Measurements from ENCODE around the gene ACTMAP. TPM values are rescaled to one million over a fixed set of nuclear protein-coding genes. Genes with fewer than 3 reads are reported as not detected.
"Not testable (repeated sequence)": the region's sequence is repeated elsewhere in the genome, so short reads cannot be mapped to it uniquely, and the experiment has no call there.

The ACTMAP gene
- total RNA-seq, 2 experiments from 2014 or later = 23.0 to 25.0 TPM

- CTCF ChIA-PET; H3K4me3 Mint-ChIP-seq; intact Hi-C loops (cut with micrococcal nuclease); H3K27ac Mint-ChIP-seq; H3K9me3 Mint-ChIP-seq; H3K36me3 Mint-ChIP-seq (ENCODE audit: low read depth); H3K27me3 Mint-ChIP-seq (ENCODE audit: low read depth); DNase-seq: not testable (repeated sequence)
- peaks cover 20% of the 10 kb centered on the region for H3K4me1 Mint-ChIP-seq (ENCODE audit: low read depth)
These were observed 33.9 kb upstream of the ACTMAP start for GRCh38 chr19:40784146-40784545.

- no peak for DNase-seq
- Mint-ChIP-seq H3K4me3 (no peak overlapping the region), H3K4me1 (ENCODE audit: low read depth) (peaks cover 25% of the 10 kb centered on the region), H3K27me3 (ENCODE audit: low read depth) (no peaks in the 10 kb centered on the region), H3K36me3 (ENCODE audit: low read depth) (peaks cover 6% of the 10 kb centered on the region), H3K27ac (no peak overlapping the region), H3K9me3 (no peaks in the 10 kb centered on the region)
- intact Hi-C loops (cut with micrococcal nuclease) = no loop called here
- CTCF ChIA-PET = no interaction called here
These were observed 33.4 kb upstream of the ACTMAP start for GRCh38 chr19:40783711-40784110.

GRCh38 chr19:40781140-40781539 lies 30.9 kb upstream of the ACTMAP start:
- no peaks in the 10 kb centered on the region for H3K9me3 Mint-ChIP-seq

GRCh38 chr19:40780582-40780981 lies 30.3 kb upstream of the ACTMAP start:
- Mint-ChIP-seq H3K27me3 (ENCODE audit: low read depth) (no peaks in the 10 kb centered on the region), H3K36me3 (ENCODE audit: low read depth) (peaks cover 6% of the 10 kb centered on the region), H3K9me3 (no peaks in the 10 kb centered on the region), H3K4me1 (ENCODE audit: low read depth) (peaks cover 37% of the 10 kb centered on the region), H3K4me3 (no peak overlapping the region), H3K27ac (peak overlapping the region; percentile 72)
- CTCF ChIA-PET = no interaction called here
- DNase-seq = no peak
- intact Hi-C loops (cut with micrococcal nuclease) = no loop called here

More at GRCh38 chr19:40781140-40781539, 30.9 kb upstream of the ACTMAP start:
- H3K27me3 Mint-ChIP-seq (ENCODE audit: low read depth) = no peaks in the 10 kb centered on the region
- intact Hi-C loops (cut with micrococcal nuclease) = no loop called here
- peaks cover 6% of the 10 kb centered on the region for H3K36me3 Mint-ChIP-seq (ENCODE audit: low read depth)
- no peak overlapping the region for H3K27ac Mint-ChIP-seq
- no peak for DNase-seq
- H3K4me3 Mint-ChIP-seq = no peak overlapping the region
- H3K4me1 Mint-ChIP-seq (ENCODE audit: low read depth) = peaks cover 38% of the 10 kb centered on the region
- CTCF ChIA-PET = no interaction called here

GRCh38 chr19:40778706-40779284 lies 28.5 kb upstream of the ACTMAP start:
- Mint-ChIP-seq H3K27ac (peak overlapping the region; percentile 91), H3K9me3 (no peaks in the 10 kb centered on the region), H3K4me3 (peak overlapping the region; percentile 85), H3K36me3 (ENCODE audit: low read depth) (peaks cover 6% of the 10 kb centered on the region), H3K4me1 (ENCODE audit: low read depth) (peaks cover 39% of the 10 kb centered on the region), H3K27me3 (ENCODE audit: low read depth) (no peaks in the 10 kb centered on the region)
- CTCF ChIA-PET = interaction anchor here (0.6 to 3.4 kb wide), 7 partner anchors 20 to 302 kb away, joined by 3 to 27 read pairs (median 4); partner anchors contain the start of gene EGLN2
- intact Hi-C loops (cut with micrococcal nuclease) = loop anchor here (1.0 kb wide), 7 partner anchors 14 to 485 kb away; partner anchors contain the start of gene ACTMAP
- no peak for DNase-seq

GRCh38 chr19:40777937-40778705 lies 27.8 kb upstream of the ACTMAP start, which contains the start of gene RAB4B:
Gene RAB4B, plus strand, starts transcription at chr19:40778247. Its CDS starts 129 bp downstream, at chr19:40778376.
- H3K9me3 Mint-ChIP-seq = no peaks in the 10 kb centered on the region
- CTCF ChIA-PET = interaction anchor here (0.6 to 3.4 kb wide), 12 partner anchors 12 to 115 kb away, joined by 3 to 27 read pairs (median 4); partner anchors contain the start of gene EGLN2
- H3K36me3 Mint-ChIP-seq (ENCODE audit: low read depth) = peaks cover 6% of the 10 kb centered on the region
- H3K27ac Mint-ChIP-seq = peak within 1 kb of the TSS; percentile 91
- peak within 1 kb of the TSS; percentile 85 for H3K4me3 Mint-ChIP-seq
- peaks cover 39% of the 10 kb centered on the region for H3K4me1 Mint-ChIP-seq (ENCODE audit: low read depth)
- intact Hi-C loops (cut with micrococcal nuclease) = loop anchor here (1.0 to 2.0 kb wide), 10 partner anchors 14 to 485 kb away; partner anchors contain the start of genes ACTMAP and COQ8B
- DNase-seq = peak; percentile 100
- H3K27me3 Mint-ChIP-seq (ENCODE audit: low read depth) = no peaks in the 10 kb centered on the region

- Mint-ChIP-seq H3K36me3 (ENCODE audit: low read depth) (peaks cover 6% of the 10 kb centered on the region), H3K9me3 (no peaks in the 10 kb centered on the region), H3K4me3 (peak overlapping the region; percentile 85), H3K27ac (peak overlapping the region; percentile 91), H3K27me3 (ENCODE audit: low read depth) (no peaks in the 10 kb centered on the region), H3K4me1 (ENCODE audit: low read depth) (peaks cover 39% of the 10 kb centered on the region)
- CTCF ChIA-PET = interaction anchor here (0.6 to 3.4 kb wide), 10 partner anchors 12 to 143 kb away, joined by 3 to 27 read pairs (median 3); partner anchors contain the start of gene EGLN2
- DNase-seq = no peak
- intact Hi-C loops (cut with micrococcal nuclease) = loop anchor here (1.0 to 2.0 kb wide), 3 partner anchors 27 to 61 kb away; partner anchors contain the start of gene COQ8B
These were observed 27.3 kb upstream of the ACTMAP start for GRCh38 chr19:40777645-40777936.

- Mint-ChIP-seq H3K4me3 (peak overlapping the region; percentile 85), H3K27me3 (ENCODE audit: low read depth) (no peaks in the 10 kb centered on the region), H3K9me3 (no peaks in the 10 kb centered on the region), H3K4me1 (ENCODE audit: low read depth) (peaks cover 39% of the 10 kb centered on the region), H3K36me3 (ENCODE audit: low read depth) (peaks cover 6% of the 10 kb centered on the region), H3K27ac (peak overlapping the region; percentile 91)
- CTCF ChIA-PET = interaction anchor here (0.8 to 3.4 kb wide), 8 partner anchors 11 to 142 kb away, joined by 3 to 27 read pairs (median 4); partner anchors contain the start of gene EGLN2
- intact Hi-C loops (cut with micrococcal nuclease) = loop anchor here (1.0 to 2.0 kb wide), 3 partner anchors 27 to 61 kb away; partner anchors contain the start of gene COQ8B
- peak; percentile 98 for DNase-seq
These were observed 26.8 kb upstream of the ACTMAP start for GRCh38 chr19:40776932-40777644.

- CTCF ChIA-PET = interaction anchor here (3.4 kb wide), 1 partner anchor 30 kb away, joined by 27 read pairs; no protein-coding TSS in a partner anchor
- Mint-ChIP-seq H3K4me3 (no peak overlapping the region), H3K27ac (no peak overlapping the region), H3K27me3 (ENCODE audit: low read depth) (no peaks in the 10 kb centered on the region), H3K4me1 (ENCODE audit: low read depth) (peaks cover 39% of the 10 kb centered on the region), H3K36me3 (ENCODE audit: low read depth) (peaks cover 8% of the 10 kb centered on the region), H3K9me3 (no peaks in the 10 kb centered on the region)
- DNase-seq = no peak
- intact Hi-C loops (cut with micrococcal nuclease) = loop anchor here (2.0 kb wide), 1 partner anchor 52 kb away; no protein-coding TSS in a partner anchor
These were observed 26.1 kb upstream of the ACTMAP start for GRCh38 chr19:40776364-40776763.

- no peak for DNase-seq
- CTCF ChIA-PET = interaction anchor here (0.8 to 0.9 kb wide), 2 partner anchors 32 to 34 kb away, joined by 3 read pairs; no protein-coding TSS in a partner anchor
- intact Hi-C loops (cut with micrococcal nuclease) = loop anchor here (2.0 kb wide), 1 partner anchor 51 kb away; no protein-coding TSS in a partner anchor
- Mint-ChIP-seq H3K27ac (no peak overlapping the region), H3K4me1 (ENCODE audit: low read depth) (peaks cover 37% of the 10 kb centered on the region), H3K4me3 (no peak overlapping the region), H3K27me3 (ENCODE audit: low read depth) (no peaks in the 10 kb centered on the region), H3K9me3 (peaks cover 3% of the 10 kb centered on the region), H3K36me3 (ENCODE audit: low read depth) (peaks cover 11% of the 10 kb centered on the region)
These were observed 25.4 kb upstream of the ACTMAP start for GRCh38 chr19:40775632-40776022.

- CTCF ChIA-PET = interaction anchor here (0.8 to 0.9 kb wide), 2 partner anchors 32 to 34 kb away, joined by 3 read pairs; no protein-coding TSS in a partner anchor
- peaks cover 32% of the 10 kb centered on the region for H3K4me1 Mint-ChIP-seq (ENCODE audit: low read depth)
- H3K27me3 Mint-ChIP-seq (ENCODE audit: low read depth) = no peaks in the 10 kb centered on the region
- DNase-seq = no peak
- H3K4me3 Mint-ChIP-seq = no peak within 1 kb of the TSS
- no peak within 1 kb of the TSS for H3K27ac Mint-ChIP-seq
- intact Hi-C loops (cut with micrococcal nuclease) = no loop called here
- H3K9me3 Mint-ChIP-seq = peaks cover 3% of the 10 kb centered on the region
- H3K36me3 Mint-ChIP-seq (ENCODE audit: low read depth) = peaks cover 14% of the 10 kb centered on the region
These were observed 24.8 kb upstream of the ACTMAP start, which contains the start of gene MIA for GRCh38 chr19:40774916-40775631. Gene MIA, plus strand, starts transcription at chr19:40775521. Its CDS starts 22 bp downstream, at chr19:40775543.

All from activated naive CD4-positive, alpha-beta T cell treated with anti-CD3 and anti-CD28 coated beads for 36 hours (primary cell).